HG03060 (cell line): ENCODE measurements around the gene GALNT2.

Experiments used
- ATAC-seq: cut with Tn5 transposase; IDR thresholded peaks from one replicate; pipeline ENCODE4 v1.9.1; 2021; ENCODE audit warnings: low read depth, moderate number of reproducible peaks; ENCODE audit not compliant: unreplicated experiment

Gene GALNT2

DNA sequence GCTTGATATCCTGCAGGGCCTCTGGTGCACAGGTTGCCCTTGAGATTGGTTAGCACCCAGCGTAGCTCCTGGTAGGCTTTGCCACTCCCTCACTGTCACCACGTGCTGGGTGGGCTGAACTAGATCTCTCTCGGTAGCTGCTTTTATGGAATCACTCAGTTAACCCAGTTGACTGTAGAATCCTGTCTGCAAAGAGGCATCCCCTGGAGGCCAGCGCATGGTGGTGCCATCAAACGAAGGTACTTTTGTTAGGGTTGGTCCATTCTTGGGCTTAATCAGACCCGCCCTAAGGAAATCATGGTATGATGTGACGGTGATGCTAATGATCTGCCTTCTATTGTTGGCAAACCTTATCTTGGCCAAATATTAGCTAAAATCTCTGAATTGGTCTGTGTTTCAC is 153.4 kb downstream of the GALNT2 start:
- no peak for ATAC-seq

DNA sequence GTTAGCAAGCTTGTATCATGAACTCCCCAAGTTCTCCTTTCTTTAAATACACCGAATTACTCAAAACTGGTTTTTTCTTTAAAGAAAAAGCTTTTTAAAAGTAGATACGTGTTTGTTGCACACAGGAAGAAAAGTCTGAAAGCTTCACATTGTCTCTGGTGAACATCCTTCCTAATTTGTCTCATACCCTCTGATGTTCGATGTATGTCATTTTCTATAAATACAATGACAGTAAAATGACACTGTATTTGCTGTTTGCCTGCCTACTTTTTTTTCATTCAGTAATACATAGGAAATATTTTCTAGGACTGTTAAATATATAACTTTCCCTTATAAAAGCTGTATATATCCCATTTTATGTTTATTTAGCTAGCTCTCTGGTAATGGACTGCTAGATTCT is 153.9 kb downstream of the GALNT2 start:
- no peak for ATAC-seq

DNA sequence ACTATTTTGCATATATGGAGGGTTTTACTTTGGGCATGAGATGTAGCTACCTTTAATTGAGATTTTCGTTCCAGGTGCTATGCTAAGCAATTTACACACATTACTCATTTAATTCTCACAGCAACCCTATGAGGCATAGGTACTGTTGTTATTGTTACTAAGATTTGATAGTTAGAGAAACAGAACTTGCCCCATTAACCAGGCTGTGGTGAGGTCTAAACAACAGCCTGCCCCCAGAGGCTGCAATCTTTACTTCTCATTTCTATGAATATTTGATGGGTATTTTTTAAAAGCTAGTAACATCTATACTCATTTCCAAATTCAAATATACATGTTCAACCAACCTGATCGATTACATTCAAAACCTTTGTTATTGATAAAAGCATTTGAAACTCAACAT is 155.6 kb downstream of the GALNT2 start:
- no peak for ATAC-seq

DNA sequence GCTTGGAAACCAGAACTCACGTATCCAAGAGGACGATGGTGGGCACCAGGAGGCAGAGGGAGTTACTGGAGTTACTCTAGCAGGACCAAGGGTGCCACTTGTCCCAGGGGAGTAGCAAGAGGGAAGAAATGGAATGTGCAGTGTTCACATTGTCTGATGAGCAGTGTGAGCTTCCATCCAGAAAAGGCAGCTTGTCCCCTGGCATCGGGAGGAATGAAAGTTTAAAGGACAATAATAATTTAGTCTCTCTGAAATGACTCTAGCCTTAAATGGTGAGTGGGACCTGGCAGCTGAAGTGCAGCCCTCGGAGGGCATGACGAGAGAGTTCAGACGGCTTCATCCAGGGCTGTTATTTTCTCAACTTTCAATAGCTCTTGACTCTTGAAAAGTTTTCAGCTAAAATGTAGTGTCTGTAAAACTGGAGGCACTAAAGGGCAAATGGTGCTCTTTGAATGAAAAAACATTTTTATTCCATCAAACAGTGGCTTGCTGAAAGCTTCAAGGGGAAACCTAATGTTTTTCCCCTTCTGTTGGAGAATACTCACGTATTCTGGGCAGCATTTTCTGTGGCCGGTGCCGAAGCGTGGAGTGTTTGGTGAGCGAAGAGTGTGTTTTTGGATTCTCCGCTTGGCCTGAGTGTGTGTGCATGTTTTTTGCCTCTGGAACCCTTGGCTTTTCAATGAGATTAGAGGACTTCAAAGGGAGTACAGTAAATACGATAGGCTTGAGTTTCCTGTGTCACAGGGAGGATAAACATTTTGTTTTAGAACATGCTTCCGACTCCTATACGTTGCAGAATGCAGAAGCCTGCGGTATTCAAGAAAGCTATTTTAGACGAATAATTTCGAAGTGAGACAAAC is 157.3 kb downstream of the GALNT2 start:
- no peak for ATAC-seq

DNA sequence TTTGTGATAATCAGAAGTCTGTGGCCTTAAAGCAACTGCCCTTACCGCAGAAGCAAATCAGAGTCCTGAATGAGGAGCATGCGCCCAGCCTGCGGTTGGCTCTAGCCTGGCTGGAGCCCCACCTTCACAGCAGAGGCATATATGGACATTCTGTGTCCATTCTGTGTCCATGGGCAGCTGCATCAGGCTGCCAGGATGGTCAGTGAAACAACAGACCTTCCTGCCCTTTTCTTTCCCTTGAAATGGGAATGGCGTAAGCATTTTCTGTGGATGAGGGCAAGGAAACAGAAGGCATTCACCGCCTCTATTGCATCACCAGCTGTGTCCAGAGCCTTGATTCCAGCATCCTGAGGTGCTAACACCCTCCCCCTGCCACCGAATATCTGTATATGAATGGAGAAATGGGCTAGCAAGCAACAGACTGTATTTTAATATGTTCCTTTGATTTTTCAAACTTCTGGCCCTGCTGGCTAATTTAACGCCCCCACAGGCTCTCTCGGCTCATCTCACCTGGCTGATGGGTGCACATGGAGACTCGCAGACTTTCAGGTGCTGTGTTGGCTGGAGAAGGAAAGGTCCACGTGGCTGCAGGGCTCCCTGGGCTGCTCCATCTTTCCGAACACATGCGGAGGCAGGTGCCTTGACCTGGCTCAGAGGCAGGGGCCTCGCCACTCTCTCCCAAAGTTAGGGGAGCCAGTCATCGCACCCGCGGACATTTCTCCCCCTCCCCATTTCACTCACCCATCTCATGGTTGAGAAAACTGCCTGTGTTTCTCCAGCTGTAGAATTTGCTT is 159.2 kb downstream of the GALNT2 start:
- ATAC-seq: no peak

DNA sequence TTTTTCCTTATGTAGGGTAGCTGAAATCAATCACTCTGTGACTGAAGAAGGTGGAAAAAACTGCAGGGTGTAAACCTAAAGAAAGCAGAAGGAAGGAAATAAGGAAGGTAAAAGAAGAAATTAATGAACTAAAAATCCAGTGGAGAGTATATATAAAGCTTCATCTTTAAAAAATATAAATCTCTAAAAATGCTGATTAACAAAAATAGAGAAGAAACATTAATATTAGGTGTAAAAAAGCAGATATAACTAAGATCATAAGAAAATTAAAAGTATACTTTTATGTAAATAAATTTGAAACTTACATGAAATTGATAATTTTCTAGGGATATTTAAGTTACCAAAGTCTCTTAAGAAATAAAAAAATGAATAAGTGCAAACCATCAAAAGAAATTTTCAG is 159.8 kb downstream of the GALNT2 start:
- no peak for ATAC-seq

DNA sequence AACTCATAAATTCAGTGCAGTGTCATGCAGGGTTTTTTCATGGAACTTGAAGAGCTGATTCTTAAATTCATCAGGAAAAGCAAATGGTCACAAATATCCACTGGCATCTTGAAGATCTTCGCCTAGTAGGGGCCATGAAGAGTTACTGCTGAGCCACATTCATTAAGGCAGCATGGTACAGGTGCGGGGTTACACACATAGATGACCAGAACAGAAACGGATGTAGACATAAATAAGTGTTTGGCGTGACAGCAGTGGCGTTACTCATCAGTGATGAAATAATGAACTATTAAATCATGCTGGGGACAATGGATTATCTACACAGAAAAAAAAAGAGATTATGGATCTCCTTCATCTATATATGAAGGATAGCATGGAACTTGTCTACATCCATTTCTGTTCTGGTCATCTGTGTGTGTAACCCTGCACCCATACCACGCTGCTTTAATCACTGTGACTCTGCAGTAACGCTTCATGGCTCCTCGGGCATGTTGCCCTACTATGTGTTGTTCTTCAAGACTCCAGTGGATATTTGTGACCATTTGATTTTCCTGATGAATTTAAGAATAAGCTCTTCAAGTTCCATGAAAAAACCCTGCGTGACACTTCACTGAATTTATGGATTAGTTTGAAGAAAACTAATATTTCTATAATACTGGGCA is 161.3 kb downstream of the GALNT2 start:
- ATAC-seq: no peak

DNA sequence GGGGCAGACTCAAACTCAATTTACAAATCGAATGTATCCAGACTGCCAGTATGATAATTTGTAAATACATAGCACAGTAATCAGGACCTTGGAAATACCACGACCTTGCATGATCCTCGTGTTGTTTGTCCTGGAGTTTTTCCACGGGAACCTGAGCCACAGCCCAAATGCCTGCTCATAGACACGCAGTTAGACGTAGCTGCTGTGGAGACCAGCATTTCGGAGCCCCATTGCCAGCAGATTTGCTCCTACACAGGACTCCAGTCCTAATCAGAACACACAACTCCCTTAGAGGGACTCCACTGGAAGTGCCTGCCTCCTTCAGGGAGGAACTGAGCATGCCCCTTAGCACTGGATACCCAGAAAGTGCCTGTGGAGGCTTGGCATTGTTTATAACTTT is 163.2 kb downstream of the GALNT2 start:
- ATAC-seq: no peak

DNA sequence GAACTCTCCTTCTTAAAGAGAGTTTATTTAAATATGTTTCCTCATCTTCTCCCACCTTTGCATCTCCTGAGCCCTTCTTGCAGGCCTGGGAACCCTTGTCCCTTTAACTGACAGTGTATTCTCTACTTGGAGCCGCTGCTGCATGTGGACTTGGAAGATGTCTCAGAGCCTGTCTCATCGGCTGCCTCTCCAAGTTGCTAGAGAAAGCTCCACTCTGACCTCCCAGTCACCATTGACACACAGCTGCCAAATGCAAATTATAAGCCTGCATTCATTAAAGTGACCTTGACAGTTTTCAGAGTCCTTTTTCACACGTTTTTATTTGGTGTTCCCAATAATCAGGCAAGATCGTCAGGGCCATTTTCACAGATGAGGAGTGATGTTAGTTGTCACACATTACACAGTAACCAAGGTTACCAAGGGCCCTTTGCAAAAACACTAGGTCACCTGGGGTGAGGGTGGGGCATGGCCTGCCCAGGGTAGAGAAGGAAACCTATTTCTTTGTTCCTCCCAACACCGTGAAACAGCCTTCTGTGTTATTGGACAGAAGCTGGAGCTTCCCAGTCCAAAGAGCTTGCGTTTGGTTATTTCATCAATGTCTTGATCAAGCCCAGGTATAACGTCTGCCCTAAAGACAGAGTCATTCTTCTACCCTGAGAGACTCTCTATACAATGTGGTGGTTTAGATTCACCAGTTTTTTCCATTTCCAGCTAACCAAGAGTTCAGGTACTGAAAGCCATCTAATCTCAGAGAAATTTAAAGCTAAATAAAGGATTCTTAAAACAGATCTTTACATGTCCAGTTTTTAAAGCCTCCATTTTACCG is 164.1 kb downstream of the GALNT2 start:
- ATAC-seq: no peak

DNA sequence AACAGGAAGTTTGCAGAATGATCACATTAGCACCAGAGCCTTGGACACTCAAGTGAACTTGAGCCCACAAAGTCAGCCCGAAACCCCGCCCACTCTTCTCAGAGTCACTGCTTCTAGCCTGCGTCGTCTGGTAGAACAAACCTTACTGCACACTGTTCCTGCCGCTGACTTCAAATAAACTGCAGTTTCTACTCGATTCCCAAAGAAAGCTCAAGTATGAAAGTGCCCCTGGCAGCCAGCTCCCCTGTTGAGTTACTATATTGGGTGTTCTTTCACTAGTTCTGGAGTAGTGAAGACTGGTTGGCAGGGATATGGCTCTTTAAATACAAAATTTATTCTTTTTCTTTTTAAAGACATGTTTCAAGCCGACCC is 164.7 kb downstream of the GALNT2 start:
- no peak for ATAC-seq

DNA sequence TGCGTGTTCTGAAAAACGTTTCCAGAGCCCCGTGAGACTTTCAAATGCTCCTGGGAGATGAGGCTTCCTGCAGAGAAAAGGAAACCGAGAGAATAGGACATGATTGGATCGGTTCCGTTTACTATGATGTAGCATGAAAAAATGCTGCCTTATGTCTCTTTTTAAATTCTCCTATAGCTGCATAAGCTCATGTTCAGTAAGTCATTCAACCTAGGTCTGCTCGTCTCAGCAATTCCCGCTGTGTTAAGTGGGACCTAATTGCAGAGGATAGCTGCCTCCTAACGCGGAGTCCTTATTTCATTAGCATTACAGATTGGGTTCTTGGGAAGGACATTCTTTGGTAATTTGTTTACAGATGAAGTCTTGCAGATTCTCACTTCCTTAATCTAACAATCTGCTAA is 165.3 kb downstream of the GALNT2 start:
- ATAC-seq: no peak

DNA sequence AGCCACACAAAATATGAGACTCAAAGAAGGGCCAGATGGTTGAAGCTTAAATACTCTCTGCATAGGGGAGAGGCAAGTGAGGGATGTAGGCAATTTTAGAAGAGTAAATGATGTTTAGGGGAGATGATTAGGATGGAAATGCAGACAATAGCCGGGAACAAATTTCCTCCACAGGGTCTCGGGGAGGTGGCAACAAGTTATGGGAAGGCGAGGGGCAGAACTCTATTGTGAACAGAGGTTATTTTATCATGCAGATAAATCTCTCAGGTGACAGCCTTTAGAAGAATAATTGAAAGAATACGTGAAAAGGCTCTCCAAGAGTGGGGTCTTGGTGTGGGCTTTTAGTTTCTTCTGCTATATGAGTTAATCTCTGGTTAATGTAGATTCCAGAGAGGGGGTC is 166.7 kb downstream of the GALNT2 start:
- ATAC-seq: no peak

DNA sequence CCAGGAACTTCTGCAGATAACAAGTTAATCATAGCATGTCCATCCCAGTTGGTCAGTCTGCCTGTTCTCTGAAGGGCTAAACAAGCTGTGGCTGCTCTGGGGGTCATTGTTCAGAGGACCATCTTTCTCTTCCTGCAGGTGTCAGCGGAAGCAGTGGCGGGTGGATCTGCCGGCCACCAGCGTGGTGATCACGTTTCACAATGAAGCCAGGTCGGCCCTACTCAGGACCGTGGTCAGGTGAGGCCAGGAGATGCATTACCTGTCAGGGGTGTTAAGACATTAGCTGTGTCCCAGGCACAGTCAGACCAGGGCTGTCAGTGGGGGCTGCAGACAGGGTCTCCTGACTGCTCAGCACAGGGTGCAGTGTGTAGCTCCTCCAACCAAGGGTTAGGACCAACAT is 168.8 kb downstream of the GALNT2 start:
- ATAC-seq: no peak

DNA sequence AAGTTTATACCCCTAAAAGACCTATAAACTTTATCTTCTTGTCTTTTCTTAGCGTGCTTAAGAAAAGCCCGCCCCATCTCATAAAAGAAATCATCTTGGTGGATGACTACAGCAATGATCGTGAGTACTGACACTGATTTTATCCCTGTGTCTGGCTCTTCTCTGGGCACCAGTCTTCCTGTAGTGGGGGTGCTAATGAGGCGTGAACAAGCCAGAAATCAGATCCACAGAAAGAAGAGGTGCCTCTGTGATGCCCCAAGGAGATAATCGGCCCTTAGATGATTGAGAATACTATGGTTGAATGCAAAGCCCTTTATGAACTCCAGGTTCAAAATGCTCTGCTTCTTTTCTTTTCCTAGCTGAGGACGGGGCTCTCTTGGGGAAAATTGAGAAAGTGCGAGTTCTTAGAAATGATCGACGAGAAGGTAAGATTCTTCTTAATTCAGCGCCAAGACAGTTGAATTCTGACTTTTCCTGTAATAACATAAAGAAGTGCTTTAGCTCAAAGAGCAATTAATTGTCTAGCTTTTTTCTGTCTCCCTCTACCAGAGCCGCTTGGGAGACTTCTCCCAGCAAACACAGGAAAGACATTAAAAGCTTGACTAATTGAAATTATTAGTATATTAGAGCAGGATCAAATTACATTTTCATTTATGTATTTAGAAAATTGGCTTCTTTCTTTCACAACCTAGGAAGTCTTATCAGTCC is 169.4 kb downstream of the GALNT2 start:
- no peak for ATAC-seq

DNA sequence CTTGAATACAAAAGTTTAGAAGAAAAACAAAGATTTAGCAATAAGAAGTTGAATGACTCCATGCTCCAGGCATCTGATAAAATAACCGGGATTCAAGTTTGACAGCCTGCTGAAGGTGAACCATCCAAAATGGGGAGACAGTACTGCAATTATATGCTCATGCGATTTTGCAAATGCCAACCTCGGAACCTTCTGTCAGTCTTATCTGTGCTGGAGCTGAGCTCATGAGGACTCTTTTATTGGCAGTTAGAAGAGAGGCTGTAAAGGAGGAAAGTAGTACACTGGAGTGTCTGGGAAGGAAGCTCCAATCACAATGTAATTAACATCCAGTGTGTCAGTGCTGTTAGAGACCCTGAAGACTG is 170.0 kb downstream of the GALNT2 start:
- no peak for ATAC-seq

DNA sequence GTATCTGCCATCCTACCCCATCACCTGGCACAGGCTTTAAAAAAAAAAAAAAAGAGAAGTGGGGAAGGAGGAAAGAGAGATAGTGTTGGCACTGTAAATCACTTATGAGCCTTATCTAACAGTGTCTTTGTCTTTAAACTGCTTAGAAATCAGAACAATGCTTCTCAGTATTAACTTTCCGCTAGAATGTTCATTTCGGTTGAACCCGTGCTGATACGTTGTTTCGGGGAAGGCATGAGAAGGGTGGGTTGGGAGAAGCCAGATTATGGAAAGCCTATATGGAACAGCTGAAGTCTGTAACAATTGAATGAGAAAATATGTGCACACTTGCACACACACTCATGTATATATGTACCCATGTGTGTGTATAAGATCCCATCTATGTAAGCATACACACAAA is 170.8 kb downstream of the GALNT2 start:
- ATAC-seq: no peak

DNA sequence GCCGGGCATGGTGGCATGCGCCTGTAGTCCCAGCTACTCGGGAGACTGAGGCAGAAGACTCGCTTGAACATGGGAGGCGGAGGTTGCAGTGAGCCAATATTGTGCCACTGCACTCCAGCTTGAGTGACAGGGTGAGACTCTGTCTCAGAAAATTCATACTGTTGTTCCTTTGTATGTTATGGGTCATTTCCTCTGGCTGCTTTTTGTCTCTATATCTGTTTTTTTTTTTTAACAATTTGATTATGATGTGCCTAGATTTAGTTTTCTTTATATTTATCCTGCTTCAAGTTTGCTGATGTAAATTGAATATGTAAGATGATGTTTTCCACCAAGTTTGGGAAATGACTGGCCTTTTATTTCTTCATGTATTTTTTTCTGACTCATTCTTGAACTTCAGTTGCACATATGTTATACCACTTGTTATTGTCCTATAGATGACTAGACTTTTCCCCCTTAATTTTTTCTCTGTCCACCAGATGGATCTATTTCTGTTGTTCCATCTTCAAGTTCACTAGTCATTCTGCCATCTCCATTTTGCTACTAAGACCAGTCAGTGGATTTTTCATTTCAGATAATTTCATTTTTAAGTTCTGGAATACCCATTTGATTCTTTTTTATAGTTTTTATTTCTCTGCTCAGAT is 173.5 kb downstream of the GALNT2 start:
- no peak for ATAC-seq

DNA sequence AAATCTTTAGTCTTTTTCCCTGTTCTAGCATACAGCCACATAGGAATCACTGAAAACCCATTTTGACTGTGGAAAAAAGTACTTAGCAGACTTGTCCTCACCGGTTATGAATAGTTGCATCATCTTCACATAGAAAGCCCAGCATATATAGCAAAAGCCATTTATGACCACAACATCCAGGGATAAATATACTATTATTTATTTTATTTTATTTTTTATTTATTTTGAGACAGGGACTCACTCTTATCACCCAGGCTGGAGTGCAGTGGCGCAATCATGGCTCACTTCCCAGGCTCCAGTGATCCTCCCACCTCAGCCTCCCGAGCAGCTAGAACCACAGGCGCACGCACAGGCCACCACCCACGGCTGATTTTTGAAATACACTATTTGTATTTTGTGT is 175.3 kb downstream of the GALNT2 start:
- ATAC-seq: no peak

DNA sequence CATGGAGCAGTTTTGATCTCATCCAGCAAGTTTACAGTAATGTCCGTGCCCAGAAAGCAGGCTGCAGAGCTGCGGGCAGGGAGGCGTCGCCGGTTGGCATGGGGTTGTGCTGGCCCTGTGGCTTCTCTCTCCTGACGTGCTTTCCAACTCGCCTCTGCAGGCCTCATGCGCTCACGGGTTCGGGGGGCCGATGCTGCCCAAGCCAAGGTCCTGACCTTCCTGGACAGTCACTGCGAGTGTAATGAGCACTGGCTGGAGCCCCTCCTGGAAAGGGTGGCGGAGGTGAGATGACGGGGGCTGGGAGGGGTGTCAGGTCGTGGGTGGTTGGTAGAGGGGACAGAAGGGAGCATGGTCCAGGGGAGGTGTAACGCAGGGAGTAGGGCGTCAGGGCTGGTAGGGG is 176.1 kb downstream of the GALNT2 start:
- no peak for ATAC-seq
